GM19467 (cell line): ENCODE results near the gene SDHAF2.

Experiments
- ATAC-seq: cut with Tn5 transposase; IDR thresholded peaks from one replicate; pipeline ENCODE4 v1.9.1; 2021; ENCODE audit warnings: mild to moderate bottlenecking, moderate library complexity; ENCODE audit not compliant: unreplicated experiment

The SDHAF2 gene

GRCh38 chr11:61495801-61496601, 66.1 kb downstream of the SDHAF2 start:
- ATAC-seq = no peak
